Gastrocnemius medialis (tissue), 4 donors: Measurements from ENCODE around the gene WIPF3.

Experiments
- POLR2A ChIP-seq, 2 donors: fragments of 450-650 bp; IDR thresholded peaks; one replicate each; pipeline ENCODE4 v1.6.1; 2017; ENCODE audit warnings: antibody characterized with exemption in 2 of 2, mild to moderate bottlenecking in 2 of 2, moderate library complexity in 2 of 2
- TF ChIP-seq, protein P1 (sequence below), 5 experiments: fragments of 450-650 bp in 3 of 5; fragments of 200-600 bp in 2 of 5; sonication (generic) in 2 of 5; IDR thresholded peaks in 4 of 5; conservative IDR thresholded peaks in 1 of 5; 1 replicate in 4 of 5; 2 replicates in 1 of 5; pipeline ENCODE4 v1.5.1; 2016 to 2019; ENCODE audit warnings: antibody characterized with exemption in 5 of 5, mild to moderate bottlenecking in 3 of 5, moderate library complexity in 3 of 5

DNA sequence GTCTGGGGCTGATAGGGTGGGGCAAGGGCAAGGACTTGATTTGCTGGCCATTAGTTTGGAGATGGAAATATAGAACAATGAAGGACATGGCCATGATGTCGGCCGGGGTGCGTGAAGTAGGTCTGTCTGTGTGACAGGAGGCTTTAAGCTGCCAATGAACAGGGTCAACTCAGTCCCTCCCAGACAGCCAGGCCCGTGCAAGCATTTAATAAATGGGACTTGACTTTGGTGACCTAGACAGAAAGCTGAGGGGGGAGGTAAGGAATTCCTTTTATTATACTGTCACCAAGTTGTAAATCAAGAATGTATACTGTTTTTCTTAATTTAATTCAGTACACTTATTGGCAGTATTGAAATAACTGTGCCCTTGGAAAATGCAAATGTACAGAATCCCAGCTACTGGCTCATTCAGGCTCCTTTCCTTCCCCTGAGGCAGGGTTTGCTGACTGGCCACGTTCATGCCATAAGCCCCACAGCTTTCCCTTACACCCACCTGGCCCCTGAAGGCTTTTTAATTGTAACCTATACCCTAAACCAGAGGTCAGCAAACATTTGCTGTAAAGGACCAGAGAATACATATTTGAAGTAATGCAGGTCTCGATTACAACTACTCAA is 87.2 kb downstream of the WIPF3 start:
- TF ChIP-seq, protein P1, sequence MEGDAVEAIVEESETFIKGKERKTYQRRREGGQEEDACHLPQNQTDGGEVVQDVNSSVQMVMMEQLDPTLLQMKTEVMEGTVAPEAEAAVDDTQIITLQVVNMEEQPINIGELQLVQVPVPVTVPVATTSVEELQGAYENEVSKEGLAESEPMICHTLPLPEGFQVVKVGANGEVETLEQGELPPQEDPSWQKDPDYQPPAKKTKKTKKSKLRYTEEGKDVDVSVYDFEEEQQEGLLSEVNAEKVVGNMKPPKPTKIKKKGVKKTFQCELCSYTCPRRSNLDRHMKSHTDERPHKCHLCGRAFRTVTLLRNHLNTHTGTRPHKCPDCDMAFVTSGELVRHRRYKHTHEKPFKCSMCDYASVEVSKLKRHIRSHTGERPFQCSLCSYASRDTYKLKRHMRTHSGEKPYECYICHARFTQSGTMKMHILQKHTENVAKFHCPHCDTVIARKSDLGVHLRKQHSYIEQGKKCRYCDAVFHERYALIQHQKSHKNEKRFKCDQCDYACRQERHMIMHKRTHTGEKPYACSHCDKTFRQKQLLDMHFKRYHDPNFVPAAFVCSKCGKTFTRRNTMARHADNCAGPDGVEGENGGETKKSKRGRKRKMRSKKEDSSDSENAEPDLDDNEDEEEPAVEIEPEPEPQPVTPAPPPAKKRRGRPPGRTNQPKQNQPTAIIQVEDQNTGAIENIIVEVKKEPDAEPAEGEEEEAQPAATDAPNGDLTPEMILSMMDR (IDR thresholded peaks at IDR 0.05 in 4 of 5, conservative IDR thresholded peaks at IDR 0.05 in 1 of 5): no peak
- no peak for TF ChIP-seq POLR2A (IDR thresholded peaks at IDR 0.05)
